Stimulated activated CD8-positive, alpha-beta memory T cell treated with anti-CD3 and anti-CD28 coated beads, Interleukin-7, amount 100 ng/mL, for 4 hours (primary cell): ENCODE data around the gene ABCA9.

Experiments used
- DNase-seq, 2 donors: peaks; one replicate each; pipeline ENCODE4 v3.0.0-alpha.2; 2020; ENCODE audit warnings: low read depth in 2 of 2

The ABCA9 gene

DNA sequence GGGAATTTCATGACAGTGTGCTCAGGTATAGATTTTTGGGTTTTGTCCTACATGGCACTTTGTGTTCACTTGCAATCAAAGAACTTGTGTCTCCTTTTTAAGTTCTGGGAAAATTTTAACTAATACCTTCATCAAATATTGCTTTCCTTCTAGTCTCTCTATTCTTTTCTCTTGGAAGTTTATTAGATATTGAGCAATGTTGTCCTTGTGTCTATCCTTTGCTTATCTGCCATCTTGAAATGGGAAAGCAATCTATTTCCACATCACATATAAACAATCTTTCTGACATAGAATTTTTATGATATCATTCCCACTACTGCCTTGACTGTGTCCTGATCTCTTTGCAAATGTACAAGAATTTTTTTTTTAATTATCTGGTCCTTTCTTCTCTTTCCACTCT, 4.4 kb upstream of the ABCA9 start:
- DNase-seq, result no peak

DNA sequence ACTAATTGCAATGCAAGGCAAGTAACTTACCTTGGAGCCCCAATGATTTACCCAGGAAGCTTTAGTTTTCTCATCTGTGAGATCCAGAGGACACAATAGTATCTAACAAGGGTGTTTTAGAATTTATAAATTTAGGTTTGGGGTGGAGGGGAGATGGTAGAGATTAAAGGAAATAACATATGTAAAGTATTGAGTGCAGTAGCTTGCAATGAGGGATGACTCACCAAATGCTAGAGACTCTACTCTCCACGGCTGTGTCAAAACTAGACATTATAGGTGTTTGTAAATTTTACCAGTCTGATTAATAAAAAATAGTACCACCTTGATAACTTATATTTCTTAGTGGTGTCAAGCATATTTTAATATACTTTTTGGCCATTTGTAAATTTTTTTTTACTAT, 3.7 kb upstream of the ABCA9 start:
- DNase-seq, result no peak

DNA sequence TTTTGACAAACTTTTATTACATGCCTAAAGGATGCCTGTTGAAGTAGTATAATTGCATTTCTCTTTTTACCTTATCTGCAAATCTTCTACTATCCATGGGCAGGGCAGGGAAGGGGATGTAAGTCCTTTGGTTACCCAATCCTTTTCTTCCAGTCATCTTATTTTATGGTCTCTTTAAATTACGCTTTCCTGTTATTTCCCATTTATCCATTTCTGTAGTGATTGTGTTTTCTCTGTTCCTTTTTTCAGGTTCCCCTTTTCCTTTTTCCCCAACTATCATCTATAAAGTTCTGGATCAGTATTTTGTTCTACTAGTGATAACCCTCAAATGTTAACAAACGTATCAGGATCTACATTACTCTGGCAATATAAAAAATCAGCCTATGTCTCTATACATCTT, 3.3 kb upstream of the ABCA9 start:
- DNase-seq, result no peak

DNA sequence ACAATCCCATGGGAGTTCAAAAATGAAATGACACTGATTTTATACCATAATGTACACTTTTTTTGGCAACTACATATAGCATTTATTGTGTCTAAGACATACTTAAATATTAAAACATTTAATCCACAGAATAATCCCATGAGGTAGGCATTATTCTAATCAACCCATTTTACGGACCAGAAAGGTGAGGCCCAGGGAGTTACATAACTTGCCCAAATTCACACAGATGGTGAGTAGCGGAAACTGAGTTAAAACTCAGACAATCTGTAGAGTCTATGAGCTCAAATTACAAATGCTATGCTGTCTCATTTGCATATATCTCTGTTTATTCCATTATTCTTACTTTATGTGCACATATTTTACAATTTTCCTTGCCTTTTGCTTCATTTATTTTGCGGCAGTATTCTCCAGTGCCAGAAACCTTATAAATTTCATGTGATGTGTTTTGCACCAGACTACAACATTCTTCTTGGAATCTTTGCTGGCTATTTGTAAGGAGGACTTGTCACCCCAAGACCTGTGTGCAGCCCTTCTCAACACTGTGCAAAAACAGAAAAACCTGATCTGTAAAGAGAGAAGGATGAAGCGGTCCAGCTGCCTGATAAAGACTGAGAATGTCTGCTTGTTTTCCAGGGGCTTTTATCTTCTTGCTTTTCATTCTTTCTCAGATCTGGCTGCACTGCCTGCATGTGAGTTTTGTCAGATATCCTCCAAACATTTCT, 2.3 kb upstream of the ABCA9 start:
- DNase-seq, result no peak

DNA sequence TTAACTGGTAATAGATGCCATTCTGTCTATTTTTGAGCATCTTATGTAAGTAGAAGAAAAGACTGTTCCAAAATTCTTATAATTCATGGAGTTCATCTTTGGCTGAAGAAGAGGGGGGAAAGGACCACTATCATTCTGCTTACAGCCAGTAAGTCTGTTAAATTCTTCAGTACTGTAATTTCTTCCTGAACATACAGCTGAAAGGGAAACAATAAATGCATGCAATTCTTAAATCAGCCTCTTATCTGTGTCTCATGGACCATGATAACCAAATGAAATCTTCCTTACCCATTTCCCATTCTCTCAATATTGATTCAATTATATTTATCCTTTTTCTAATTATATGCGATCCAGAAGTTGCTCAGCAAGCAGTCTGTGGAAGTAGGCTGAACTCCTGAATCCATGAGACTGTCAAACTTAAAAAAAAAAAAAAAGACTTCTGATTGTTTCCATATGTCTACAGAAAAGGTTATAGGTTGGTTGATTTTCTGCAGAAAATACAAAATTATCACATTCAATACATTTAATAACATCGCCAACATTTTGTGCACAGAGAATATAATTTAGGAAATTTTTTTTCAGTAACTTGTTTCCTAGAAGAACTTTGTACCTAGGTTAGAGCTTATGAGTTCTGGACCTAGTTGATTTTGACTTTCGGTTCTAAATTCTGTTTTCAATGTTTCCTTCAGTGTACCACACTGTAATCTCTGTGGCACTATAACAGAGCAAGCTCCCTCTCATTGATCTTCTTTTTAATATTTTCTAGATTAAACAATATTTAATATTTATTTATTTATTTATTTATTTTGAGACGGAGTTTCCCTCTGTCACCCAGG, 1.2 kb upstream of the ABCA9 start:
- no peak for DNase-seq

DNA sequence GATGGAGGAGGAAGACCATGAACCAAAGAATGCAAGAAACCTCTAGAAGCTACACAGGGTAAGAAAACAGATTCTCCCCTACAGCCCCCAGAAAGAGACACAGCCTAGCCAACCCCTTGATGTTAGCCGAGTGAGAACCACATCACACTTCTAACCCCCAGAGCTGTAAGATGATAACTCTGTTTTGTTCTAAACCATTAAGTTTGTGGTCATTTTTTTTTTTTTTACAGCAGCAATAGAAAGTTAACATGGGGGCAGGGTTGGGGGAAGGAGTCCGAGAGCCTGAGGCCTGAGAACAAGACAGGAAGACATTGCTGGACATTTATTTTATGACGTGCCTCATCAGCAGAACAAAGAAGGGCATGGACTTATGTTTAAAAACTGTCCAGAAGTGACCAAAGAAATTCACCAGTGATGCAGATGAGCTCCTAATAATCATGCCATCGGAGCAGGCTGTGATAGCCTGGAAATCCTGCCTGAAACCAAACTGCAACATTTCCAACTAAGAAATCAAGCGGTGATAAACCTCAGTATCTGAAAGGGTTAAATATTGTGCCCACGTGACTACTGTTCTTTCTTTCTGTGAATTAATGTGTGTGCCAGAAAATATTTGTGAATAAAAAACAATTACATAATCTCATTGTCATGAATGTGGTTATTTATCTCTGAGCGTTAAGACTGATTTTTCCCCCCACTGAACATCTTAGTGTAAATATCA, 1.1 kb downstream of the ABCA9 start:
- DNase-seq, result no peak

DNA sequence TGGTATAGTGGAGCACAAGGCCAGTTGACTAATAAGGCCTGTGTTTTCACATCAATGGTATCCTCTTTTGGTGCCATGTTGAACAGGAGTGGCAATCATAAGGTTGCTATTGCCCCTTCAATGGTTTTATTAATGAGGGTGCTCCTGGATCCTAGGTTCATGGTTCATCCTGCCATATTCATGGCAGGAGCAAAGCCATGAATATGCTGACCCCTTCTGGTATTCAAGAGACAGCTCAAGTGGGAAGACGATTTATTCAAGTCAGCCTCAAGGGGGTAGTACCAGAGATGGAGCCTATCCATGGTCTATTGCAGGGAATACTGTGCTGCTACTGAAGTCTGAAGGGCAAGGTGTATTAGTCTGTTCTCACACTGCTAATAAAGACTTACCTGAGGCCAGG, 2.6 kb downstream of the ABCA9 start:
- no peak for DNase-seq

DNA sequence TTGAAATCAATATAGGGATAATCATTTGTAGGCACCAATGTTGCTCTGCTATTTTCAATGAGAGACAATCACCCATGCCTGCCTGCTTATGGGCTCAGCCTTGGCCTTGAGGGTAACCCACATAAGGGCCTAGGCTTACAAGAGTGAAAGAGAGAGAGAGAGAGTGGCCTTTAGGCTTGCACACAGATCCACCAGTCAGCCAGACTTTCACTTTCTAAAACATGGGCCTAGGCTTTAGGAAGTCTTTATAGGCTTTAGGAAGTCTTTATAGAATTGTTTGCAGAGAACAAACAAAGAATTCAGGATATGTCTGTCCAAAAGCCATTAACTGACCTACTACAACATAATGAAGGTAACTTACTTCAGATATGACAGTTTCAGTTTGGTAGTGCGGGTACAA, 3.4 kb downstream of the ABCA9 start:
- no peak for DNase-seq

DNA sequence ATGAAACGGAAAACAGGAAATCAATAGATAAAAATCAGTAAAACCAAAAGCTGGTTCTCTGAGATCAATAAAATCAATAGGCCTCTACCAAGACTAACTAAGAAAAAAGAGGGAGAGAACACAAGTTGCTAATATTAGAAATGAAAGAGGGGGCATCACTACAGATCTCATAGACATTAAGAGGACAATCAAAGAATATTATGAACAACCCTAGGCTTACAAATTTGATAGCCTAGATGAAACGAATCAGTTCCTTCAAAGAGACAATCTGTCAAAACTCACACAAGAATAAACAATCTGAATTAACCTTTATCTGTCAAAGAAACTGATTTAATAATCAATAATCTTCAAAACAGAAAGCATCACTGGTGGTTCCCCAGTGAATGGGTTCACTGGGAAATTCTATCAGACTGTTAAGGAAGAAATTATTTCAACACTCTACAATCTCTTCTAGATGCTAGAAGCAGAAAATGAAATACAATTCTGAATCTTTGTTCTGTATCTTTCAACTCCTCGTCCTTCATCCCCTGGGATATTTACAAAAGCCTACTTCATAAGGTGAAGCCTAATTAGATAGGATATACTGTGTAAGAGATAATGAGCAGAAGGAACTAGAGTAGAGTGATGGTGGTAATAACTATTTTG, 4.4 kb downstream of the ABCA9 start:
- no peak for DNase-seq

DNA sequence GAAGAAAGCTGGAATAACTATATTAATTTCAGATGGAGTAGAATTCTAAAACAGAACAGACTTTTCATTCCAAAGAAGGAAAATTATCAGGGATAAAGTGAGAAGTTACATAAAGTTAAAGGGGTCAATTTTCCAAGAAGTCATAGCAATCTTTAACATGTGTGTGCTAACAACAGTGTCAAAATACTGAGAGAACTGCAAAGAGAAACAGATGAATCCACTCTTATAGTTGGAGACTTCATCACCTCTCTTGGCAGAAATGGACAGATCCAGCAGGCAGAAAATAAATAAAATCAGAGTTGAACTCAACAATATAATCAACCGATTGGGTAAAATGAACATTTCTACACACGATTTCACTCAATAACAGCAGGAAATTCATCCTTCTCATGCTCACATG, 5.4 kb downstream of the ABCA9 start:
- DNase-seq, result no peak

DNA sequence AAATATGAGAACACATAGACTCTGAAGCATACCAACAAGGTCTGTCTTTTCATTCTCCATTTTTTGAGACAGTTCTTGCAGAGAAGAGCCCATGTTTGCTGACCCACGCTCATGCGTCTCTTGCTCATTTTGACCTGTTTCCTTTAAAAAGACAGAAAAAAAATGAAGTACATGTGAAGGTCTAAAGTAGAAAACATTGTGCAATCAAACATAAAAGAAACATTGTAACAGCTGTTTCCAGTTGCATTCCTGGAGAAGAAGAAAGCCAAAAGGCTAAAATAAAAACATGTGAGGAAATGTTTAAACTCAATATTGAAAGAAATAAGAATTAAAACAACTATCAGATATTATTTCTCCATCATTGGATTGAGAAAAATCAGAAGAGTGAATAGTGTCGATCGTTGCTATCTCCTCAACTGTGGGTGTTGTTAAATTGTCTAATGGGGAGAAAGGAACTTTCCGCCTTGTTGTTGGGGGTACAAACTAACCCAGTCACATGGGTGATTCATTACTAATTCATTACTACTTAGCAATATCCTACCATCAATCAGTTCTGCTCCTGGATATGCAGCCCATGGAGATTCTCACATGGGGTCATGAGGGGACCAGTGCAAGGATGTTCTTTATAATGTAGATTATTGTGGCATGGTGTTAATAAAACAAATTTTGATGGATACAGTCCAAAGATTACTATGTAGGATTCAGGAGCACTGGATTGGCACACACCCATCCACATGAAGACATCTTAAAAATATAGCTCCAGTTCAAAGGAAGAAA, 9.5 kb downstream of the ABCA9 start:
- DNase-seq, result no peak

DNA sequence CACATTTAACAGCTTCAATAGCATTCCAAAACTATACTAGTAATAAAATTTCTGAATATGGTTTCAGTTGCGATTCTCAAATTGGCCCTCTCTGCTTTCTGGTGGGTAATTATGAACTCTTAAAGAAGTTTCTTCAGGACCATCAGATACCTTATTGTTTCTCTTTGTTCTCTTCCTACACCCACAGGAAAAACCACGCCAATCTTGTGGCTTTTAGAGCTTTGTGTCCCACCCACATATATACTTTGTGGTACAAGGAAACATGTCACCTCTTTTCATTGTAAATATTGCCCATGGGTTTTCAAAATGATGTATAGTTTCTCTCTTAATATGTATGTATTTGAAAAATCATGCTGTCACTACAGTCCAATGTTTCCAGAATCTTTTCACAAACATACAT, 12.1 kb downstream of the ABCA9 start:
- no peak for DNase-seq

DNA sequence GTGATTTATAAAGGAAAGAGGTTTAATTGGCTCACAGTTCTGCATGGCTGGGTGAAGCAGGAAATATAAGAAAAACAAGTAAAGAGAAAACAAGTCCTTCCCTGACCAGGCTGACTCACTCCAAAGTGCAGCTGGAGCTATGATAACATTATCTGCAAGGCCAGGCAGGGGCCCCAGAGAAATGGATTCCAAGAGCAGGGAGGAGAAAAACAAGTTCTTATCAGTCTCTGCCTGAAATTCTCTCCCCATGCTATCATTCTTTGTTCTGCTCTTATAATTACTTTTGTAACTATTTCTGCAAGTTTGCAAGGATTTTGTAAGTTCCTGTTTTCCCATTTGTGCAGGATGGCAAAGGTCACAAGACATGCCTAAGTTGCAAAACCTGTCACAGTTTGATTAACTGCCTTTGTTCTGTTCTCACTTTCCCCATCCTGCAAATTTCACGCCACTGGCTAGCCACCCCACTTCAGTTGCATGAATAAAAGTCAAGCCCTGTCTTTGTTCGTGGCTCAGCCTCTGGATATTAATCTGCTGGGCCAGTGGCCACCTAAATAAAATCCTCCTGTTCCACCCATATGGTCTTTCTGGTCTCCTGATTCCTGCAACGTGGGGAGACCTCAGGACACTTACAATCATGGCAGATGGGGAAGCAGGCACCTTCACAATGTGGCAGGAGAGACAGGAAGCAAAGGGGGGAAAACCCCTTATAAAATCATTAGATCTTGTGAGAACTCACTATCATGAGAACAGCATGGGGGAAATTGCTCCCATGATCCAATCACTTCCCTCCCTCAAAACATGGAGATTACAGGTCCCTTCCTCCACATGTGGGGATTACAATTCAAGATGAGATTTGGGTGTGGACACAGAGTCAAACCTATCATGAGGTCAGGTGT, 13.1 kb downstream of the ABCA9 start:
- DNase-seq, result no peak

DNA sequence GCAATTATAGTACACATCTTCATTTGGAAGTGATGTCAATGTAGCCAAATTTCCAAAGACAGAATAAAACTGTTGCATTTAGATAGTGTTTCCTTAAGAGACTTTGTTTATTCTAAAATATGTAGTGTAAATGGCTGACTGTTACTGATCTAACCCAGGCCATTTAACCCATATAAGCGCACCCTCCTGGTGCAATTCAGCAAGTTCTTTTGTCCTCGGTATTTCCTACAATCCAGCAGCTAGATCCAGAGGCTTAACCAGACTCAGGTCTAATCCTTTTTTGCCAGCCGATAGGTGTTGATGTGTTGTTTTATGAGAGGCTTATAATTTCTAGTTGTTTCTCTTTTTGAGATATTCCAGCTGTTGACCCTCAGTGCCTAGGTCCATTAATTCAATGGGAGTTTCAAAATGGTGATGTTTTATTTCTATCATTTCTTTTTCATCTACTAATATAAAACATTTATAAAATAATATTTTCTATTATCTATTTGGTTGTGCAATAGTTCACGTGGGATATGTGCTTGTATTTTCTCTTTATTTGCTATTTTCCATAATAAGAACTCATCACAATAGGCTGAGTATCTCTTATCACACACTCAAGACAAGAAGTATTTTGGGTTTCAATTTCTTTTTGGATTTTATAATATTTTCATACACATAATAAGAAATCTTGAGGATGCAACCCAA, 14.5 kb downstream of the ABCA9 start:
- no peak for DNase-seq

DNA sequence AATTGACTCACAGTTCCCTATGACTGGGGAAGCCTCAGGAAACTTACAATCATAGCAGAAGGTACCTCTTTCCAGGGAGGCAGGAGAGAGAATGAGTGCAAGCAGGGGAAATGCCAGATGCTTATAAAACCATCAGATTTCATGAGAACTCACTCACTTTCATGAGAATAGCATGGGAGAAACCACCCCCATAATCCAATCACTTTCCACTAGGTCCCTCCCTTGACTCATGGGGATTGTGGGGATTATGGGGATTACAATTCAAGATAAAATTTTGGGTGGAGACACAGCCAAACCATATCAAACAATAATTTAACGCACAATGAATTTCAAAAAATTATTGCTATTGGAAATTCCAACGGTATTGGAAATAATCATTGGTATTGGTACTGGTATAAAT, 15.1 kb downstream of the ABCA9 start:
- no peak for DNase-seq

DNA sequence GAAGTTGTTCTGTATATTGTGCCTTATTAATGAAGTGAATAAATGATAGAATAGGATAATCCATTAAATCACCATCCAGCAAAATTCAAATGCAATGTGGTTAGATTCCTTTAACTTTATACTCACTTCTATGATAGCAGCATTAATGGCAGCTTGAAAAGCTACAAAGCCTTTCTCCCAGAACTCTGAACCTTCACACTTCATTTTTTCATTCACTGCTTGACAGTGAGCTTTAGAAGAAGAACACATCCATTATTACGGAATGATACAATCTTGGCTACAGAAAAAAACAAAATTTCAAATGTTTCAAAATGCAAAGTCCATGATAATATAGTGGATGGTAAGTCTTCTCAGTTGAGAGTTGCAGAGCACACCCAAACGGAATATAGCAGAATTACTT, 16.4 kb downstream of the ABCA9 start:
- no peak for DNase-seq

DNA sequence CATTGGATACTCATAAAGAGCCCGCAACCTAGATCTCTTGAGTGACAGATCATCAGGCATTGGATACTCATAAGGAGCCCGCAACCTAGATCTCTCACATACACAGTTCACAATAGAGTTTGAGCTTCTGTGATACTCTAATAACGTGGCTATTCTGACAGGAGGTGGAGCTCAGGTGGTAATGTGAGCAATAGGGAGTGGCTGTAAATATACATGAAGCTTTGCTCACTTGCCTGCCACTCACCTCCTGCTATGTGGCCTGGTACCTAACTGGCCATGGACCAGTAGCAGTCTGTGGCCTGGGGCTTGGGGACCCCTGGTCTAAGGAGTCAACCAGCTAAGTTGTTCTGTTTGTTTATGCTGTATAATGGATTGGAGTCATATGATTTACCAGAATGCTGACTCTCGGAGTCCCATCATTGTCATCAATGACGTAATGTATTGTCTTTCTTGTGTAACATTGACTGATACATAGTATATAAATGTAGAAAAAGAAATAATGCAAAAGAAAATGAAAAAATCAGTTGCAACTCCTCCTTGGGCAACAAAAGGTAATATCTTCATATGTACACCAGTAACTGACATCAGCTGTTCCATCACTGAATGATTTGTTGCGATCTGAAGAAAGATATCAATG, 17.5 kb downstream of the ABCA9 start:
- DNase-seq, result no peak

DNA sequence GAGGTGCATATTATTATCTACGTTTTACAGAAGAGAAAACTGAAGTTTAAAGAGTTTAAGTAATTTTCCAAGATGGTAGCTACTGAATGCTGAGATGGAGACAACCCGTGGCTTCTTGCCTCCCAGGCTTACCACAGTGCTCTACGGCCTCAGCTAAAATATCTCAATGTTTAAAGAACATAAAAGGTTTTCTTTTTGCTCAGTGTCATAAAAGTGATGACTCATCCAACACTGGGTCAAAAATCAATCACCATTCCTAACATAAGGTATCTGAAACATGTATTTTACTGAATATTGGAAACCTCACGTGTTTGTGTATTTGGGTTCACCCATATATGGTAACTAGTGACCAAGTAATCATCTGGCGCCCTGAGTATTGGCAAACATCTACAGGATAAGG, 18.4 kb downstream of the ABCA9 start:
- no peak for DNase-seq

DNA sequence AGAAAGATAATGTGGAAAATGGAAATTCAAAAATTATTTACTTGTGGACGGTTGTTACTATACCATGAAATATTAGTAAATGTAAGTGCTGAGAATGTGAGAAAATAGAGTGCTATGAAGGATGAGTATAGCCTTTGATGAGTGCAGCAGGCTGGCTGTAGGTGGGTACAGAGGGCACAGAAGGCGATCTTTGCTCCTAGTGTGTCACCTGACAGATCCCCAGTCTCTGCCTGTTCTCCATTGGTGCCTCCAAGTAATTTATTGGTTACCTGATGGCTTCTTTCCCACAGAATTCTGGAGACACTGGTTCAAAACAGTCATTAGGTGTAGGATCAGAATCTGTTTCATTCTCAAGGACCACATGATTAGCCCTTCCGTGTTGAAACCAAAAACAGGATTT, 28.9 kb downstream of the ABCA9 start:
- DNase-seq, result no peak
